ENCODE measurements around the gene DPM1.

DNA sequence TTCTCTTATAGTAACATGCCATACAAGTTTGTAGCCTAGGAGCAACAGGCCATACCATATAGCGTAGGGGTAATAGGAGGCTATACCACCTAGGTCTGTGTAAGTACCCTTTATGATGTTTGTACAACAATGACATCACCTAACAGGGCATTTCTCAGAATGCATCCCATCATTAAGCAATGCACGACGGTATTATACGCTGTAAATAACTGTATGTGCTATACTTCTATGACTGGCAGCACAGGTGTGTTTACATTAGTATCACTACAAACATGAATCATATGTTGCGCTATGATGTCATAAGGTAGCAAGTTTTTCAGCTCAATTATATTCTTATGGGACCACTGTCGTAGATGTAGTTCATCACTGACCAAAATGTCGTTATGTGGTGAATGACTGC, 58.1 kb downstream of the DPM1 start:
- TF ChIP-seq, protein P1, sequence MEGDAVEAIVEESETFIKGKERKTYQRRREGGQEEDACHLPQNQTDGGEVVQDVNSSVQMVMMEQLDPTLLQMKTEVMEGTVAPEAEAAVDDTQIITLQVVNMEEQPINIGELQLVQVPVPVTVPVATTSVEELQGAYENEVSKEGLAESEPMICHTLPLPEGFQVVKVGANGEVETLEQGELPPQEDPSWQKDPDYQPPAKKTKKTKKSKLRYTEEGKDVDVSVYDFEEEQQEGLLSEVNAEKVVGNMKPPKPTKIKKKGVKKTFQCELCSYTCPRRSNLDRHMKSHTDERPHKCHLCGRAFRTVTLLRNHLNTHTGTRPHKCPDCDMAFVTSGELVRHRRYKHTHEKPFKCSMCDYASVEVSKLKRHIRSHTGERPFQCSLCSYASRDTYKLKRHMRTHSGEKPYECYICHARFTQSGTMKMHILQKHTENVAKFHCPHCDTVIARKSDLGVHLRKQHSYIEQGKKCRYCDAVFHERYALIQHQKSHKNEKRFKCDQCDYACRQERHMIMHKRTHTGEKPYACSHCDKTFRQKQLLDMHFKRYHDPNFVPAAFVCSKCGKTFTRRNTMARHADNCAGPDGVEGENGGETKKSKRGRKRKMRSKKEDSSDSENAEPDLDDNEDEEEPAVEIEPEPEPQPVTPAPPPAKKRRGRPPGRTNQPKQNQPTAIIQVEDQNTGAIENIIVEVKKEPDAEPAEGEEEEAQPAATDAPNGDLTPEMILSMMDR (conservative IDR thresholded peaks at IDR 0.05): no peak
- no peak for TF ChIP-seq EZH2 (IDR thresholded peaks at IDR 0.05; ENCODE audit: low read depth)

Measured in PC-9 (cell line).